HG03460 (cell line): Measurements from ENCODE around the gene NRF1.
"Not testable (repeated sequence)": the region's sequence is repeated elsewhere in the genome, so short reads cannot be mapped to it uniquely, and the experiment has no call there.

Experiments used
- ATAC-seq: cut with Tn5 transposase; IDR thresholded peaks from one replicate; pipeline ENCODE4 v1.9.1; 2021; ENCODE audit not compliant: unreplicated experiment

The NRF1 gene

DNA sequence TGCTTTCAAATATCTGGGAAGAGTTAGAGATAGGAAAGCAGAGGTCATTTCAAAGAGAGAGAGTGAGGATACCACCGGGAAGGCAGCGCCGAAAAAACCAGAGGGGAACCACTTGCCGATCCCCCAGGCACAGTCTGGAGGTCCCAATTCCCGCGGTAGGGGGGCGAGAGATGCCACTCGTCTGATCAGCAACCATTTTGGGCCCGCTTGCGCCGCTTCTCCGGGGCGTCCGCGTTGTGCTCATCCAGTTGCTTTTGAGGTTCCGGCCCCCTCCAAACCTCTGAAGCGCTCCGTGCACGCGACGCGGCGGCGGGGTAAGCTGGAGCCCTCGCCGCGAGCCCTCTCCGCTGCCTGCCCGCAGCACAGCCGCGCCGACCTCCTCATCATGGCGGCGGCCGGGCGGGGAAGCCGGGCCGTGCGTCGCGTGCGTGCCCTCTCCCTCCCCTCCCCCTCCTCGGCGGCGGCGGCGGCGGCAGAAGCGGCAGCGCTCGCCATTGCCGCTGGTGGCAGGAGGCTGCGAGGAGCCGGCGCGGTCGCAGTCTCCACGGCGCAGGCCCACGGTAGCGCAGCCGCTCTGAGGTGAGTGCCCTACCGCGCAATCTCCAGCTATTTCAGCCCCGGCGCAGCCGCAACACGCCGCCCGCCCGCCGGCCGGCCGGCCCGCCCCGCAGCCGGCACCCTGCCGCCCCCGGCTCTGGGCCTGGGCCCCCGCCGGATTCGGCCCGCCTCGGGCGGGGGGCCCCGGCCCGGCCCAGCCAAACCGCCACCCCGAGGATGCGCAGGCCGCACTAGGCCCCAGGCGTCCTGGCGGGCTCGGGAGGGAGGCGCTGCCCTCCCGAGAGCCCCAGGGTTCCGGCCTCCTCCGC is at the start of gene NRF1:
NRF1 (plus strand) TSS at position 475 of the 866 bp plus-strand sequence. CDS start 45,632 bp downstream, outside the sequence.
- peak; percentile 69 for ATAC-seq

GRCh38 chr7:129566323-129566722 is 45.2 kb upstream of the NRF1 start:
- ATAC-seq: not testable (repeated sequence)

DNA sequence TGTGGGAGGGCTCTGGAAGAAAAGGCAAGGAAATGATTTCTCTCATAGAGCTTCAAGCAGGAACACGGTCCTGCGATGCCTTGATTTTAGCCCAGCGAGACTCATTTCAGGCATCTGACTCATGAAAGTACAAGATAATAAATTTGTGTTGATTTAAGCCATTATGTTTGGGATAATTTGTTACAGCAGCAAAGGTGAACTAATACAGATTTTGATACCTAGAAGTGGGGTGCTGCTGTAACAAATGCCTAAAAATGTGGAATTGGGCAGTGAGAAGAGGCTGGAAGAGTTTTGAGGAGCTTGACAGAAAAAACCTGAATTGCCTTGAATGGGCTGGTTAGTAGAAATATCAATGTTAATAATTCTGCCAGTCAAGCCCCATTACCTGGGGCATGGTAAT is 44.1 kb upstream of the NRF1 start:
- no peak for ATAC-seq

GRCh38 chr7:129568240-129568639 is 43.3 kb upstream of the NRF1 start:
- ATAC-seq: no peak

DNA sequence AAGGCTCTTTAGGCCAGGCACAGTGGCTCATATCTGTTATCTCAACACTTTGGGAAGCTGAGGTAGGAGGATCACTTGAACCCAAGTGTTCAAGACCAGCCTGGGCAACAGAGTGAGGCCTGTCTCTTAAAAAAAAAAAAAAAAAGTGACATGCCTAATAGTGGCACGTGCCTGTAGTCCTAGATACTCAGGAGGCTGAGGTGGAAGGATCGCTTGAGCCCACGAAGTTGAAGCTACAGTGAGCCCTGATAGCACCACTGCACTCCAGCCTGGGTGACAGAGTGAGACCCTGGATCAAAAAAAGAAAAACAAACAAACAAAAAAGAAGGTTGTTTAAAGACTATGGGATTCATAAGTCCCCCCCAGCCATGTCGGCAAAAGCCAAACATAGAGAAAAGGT is 42.2 kb upstream of the NRF1 start:
- ATAC-seq: no peak

DNA sequence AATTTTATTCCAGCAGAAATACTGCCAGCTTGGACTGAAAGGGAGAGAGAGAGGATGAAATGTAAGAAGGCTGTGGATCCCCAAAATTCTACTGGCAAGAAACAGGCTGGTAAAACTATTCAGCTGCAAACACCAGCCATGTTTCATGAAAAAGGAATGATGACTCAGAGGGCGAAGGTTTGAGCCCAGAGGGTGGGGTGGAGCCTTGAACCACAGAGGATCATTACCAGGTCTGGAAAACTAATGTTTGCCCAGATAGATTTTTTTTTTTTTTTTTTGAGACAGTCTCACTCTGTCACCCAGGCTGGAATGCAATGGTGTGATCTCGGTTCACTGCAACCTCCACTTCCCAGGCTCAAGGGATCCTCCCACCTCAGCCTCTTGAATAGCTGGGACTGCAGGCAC is 41.7 kb upstream of the NRF1 start:
- ATAC-seq: no peak

DNA sequence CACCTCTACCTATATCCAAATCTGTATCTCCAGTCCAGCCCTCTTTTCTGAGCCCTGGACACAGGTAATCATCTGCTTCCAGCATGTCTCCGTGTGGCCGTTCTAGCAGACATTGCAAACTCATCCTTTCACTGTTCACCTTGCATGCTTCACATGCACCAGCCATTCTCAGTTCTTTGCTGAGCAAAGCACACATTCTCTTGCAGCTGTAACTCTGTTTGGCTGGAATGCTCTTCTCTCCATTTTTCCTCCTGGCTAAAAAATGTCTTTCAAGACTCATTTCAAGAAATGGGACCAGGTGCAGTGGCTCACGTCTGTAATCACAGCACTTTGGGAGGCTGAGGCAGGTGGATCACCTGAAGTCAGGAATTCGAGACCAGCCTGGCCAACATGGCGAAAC is 40.3 kb upstream of the NRF1 start:
- ATAC-seq: no peak

GRCh38 chr7:129572205-129572604 is 39.3 kb upstream of the NRF1 start:
- ATAC-seq: no peak

DNA sequence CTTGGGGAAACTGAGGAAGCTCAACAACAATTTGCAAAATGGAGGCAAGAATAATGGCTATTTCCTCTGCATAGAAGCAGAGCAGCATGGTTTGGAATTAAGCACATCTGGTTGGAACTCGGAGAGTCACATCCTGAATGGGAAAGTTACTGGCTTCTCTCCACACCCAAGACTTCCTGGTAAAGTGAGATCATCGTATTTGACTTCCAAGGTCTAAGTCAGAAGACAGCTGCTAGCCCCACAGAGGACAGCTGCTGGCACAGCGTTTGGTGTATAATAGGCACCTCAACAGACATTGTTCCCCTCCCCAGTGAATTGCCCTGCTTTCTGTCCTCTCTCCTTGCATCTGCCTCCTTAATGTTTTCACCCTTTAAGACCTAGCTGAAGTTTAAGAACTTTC is 37.0 kb upstream of the NRF1 start:
- no peak for ATAC-seq

DNA sequence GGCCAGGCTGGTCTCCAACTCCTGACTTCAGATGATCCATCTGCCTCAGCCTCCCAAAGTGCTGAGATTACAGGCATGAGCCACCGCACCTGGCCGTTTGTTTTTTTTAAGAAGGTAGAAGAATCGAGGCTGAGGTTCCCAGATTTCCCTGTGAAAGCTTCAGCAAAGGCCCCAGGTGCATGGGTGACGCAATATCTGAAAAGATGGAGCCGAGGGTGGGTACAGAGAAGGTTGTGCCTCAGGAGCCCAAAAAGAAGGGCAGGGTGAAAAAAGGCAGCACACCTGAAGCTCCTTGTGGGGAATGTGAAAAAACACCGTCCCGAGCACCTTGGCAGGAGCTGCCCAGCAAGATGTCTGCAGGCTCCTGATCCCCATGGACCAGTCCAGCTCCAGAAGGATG is 35.8 kb upstream of the NRF1 start:
- ATAC-seq: no peak

DNA sequence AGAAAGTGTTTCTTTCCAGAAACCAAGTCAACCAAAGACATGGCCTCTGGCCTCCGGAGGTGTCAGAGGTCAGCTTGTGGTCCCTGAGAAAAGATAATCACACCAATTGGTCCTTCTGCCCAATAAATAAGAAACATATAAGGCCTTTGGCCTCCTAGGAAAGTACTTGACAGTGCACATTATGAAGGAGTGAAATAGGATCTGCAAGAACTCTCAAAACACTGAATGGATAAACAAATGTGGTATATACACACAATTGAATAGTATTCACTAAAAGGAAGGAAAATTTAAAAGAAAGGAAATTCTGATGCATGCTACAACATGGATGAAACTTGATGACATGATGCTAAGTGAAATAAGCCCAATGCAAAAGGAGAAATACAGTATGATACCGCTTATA is 35.4 kb upstream of the NRF1 start:
- no peak for ATAC-seq

- ATAC-seq: no peak
Measured at GRCh38 chr7:129578829-129579228, 32.7 kb upstream of the NRF1 start.

DNA sequence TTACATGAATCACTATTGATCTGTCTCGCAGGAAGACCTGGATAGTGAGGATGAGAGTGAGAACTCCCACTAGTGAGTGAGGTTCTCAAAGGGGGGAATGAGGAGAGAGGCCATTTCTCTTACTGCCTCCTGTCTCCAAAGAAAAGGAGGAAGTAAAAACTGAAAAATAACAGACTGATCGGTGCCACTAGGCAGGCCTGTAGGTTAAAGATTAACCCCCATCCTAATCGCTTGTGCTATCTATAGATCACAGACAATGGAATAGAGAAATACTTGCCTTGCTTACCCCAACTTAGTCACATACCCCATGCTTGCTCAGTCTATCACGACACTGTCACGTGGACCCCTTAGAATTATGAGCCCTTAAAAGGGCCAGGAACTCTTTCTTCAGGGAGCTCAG is 25.3 kb upstream of the NRF1 start:
- not testable (repeated sequence) for ATAC-seq

GRCh38 chr7:129588268-129588667 is 23.3 kb upstream of the NRF1 start:
- ATAC-seq: no peak

- ATAC-seq: no peak
Measured at GRCh38 chr7:129591868-129592267, 19.7 kb upstream of the NRF1 start.

DNA sequence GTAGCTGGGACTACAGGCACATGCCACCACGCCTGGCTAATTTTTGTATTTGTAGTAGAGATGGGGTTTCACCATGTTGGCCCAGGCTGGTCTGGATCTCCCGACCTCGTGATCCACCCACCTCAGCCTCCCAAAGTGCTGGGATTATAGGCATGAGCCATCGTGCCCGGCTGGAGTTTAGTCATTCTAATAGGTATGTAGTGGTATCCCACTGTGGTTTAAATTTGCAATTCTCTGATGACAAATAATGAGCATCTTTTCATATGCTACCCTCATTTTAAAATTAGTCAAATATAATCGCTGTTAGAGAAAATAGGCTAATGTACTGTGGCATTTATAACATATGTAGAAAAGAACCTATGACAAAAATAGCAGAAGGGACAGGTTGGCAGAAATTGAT is 15.1 kb upstream of the NRF1 start:
- ATAC-seq: not testable (repeated sequence)

GRCh38 chr7:129597672-129598071 is 13.8 kb upstream of the NRF1 start:
- no peak for ATAC-seq

DNA sequence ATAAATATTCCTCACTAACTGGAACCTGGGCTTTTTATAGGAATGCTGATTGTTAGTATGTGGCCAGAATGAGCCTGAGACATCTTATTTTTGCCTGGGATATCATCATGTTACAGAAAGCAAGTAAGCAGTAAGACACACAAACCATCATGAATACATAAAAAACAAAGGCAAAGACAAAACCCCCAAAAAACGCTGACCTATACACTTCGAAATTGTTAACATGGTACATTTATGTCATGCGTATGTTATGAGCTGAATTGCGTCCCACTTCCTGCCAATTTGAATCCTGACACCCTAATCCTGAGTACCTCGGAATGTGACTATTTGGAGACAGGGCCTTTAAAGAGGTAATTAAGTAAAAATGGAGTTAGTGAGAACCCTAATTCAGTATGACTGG is 12.3 kb upstream of the NRF1 start:
- no peak for ATAC-seq

GRCh38 chr7:129603594-129603993 is 7.9 kb upstream of the NRF1 start:
- not testable (repeated sequence) for ATAC-seq

DNA sequence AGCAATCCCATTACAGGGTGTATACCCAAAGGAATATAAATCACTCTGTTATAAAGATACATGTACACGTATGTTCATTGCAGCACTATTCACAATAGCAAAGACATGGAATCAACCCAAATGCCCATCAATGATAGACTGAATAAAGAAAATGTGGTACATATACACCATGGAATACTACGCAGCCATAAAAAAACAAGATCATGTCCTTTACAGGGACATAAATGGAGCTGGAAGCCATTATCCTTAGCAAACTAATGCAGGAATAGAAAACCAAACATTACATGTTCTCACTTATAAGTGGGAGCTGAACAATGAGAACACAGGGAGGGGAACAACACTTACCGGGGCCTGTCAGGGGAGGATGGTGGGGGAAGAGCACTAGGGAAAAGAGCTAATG is 7.5 kb upstream of the NRF1 start:
- ATAC-seq: not testable (repeated sequence)

DNA sequence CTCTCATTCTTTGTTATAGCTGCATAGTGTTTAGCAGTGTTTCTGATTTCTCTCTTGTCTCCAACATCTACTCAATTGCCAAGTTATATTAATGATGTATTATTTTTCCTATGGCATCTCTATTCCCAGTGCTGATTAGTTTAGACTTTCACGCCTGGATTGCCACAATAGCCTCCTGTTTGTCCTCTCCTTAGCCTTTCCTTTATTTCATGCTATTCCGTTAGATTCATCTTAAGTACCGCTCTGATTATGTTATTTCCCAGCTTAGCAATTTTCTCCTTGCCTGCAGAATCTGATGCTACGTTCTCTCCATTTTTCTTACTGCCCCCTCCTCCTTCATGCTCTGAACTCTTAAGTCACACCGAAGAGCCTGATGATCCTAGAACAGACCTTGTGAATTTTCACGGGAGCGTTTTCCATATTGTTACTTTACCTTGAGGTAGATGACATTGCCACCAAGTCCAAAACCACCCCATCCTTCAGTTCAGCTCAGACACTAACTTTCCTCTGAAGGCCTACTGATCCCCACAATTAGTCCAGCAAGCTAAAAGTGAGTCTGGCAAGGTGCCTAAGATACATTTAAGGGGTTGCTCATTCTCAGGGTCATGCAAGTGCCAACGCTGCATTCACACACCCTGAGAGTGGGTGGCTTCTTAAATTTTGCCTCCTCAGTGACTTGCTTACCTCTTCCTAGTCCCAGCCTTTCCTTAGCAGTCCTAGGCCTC is 6.6 kb upstream of the NRF1 start:
- ATAC-seq: no peak

GRCh38 chr7:129605960-129606614 is 5.4 kb upstream of the NRF1 start:
- no peak for ATAC-seq
